Posterior vena cava (tissue), 2 donors: ENCODE data around the gene EDDM13. TPM values are rescaled to one million over a fixed set of nuclear protein-coding genes. Genes with fewer than 3 reads are reported as not detected.
A peak's percentile ranks its signal among the peaks of the same experiment; 100 is the strongest.
"Not testable (repeated sequence)": the region's sequence is repeated elsewhere in the genome, so short reads cannot be mapped to it uniquely, and the experiment has no call there.

Experiments used
- DNase-seq: peaks from one replicate; pipeline ENCODE4 v3.0.0-alpha.2; 2020; ENCODE audit warnings: low spot score
- intact Hi-C, 2 donors: fragments of 100-400 bp; cut with DNase I; formaldehyde crosslinking; loops; one replicate each; pipeline versions ENCODE4 v1.14.1 to v1.14.2; 2022 to 2023
- total RNA-seq, 2 donors: library from RNA; stranded (reverse); fragmentation: NEBNext Ultra II Directional; extraction: Animal tissue kit (Norgen Biotek cat#: 25700); gene quantifications; one replicate each; pipeline ENCODE4 v1.2.1, GENCODE V29; 2021
- donor health status: DM: yes; HTN: yes; CAD: no.
- donor health status: DM: yes; HTN: yes; CAD: no.

The EDDM13 gene
- total RNA-seq, 2 donors from 2014 or later, result not detected

GRCh38 chr19:56290104-56290503 is 17.6 kb downstream of the EDDM13 start:
- no peak for DNase-seq
- intact Hi-C loops, result no loop called here

GRCh38 chr19:56291867-56292266 is 19.3 kb downstream of the EDDM13 start:
- no peak for DNase-seq
- intact Hi-C loops, result no loop called here

DNA sequence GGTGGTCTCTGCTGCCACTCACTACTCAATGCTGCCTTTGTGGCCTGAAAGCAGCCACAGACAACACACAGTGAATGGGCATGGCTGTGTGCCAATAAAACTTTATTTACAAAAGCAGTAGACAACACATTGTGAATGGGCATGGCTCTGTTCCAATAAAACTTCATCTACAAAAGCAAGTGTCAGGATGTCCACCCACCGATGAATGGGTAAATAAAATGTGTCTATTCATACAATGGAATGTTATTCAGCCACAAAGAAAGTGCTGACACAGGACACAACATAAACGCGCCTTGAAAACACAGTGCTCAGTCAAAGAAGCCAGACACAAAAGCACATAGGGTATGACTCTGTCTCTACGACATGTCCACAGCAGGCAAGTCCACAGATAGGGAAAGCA is 22.0 kb downstream of the EDDM13 start:
- no peak for DNase-seq
- intact Hi-C loops, result no loop called here

- intact Hi-C loops, result no loop called here
- DNase-seq, result no peak
Observed at GRCh38 chr19:56295531-56296455, 23.2 kb downstream of the EDDM13 start.

- DNase-seq, result no peak
- intact Hi-C loops, result no loop called here
Observed at GRCh38 chr19:56297010-56297409, 24.5 kb downstream of the EDDM13 start.

GRCh38 chr19:56299688-56300087 is 27.1 kb downstream of the EDDM13 start:
- DNase-seq, result no peak
- intact Hi-C loops, result no loop called here

GRCh38 chr19:56301155-56301554 is 28.6 kb downstream of the EDDM13 start:
- intact Hi-C loops, result loop anchor here in 1 of 2 donors (1.0 kb wide), 1 partner anchor 41 kb away; no protein-coding TSS in a partner anchor
- DNase-seq, result no peak

DNA sequence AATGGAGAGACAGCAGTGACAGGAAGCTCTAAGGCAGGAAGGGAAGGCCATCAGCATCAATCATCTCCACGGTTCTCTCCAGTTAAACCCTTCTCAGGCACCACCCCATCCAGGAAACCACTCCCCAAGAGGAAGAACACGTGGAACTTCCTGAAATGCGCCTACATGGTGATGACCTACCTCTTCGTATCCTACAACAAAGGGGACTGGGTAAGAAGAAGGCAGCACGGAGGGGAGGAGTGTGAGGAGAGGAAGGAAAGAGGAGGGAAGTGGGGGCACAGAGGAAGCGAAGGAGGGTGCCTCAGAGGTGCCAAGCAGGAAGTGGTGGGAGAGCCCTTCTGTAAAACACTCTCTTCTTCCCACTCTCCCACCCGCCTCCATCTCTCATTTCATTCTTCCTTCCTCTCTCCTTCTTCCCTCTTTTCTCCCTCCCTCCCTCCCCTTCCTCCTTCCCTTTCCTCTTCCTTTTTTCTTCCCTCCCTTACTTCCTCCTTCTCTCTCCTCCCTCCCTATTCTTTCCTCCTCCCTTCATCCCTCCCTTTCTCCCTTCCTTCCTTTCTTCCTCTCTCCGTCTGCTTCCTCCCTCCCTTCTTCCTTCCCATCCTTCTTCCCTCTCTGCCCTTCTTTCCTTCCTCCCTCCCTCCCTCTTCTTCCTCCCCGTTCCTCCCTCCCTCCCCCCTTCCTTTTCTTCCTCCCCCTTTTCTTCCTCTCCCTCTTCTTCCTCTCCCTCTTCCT is 29.5 kb downstream of the EDDM13 start:
- no peak for DNase-seq
- intact Hi-C loops, result loop anchor here in 1 of 2 donors (1.0 kb wide), 1 partner anchor 42 kb away; no protein-coding TSS in a partner anchor

DNA sequence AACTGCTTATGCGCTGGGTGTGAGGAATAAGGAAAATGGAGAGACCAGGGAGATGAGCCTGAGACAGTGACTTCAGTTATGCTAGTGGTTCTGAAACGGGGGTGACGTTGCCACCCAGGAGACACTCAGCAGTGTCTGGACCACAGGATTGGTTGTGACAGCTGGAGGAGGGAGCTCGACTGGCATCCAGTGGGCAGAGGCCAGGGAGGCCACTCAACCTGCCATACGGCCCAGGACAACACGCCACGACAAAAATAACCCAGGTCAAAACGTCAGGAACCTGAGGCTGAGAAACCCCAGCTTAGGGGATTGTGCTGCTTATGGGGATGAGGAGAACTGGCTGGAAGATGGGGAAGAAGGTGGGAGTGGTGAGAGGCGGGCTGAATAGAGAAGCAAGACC is 31.7 kb downstream of the EDDM13 start:
- DNase-seq, result no peak
- intact Hi-C loops, result no loop called here

DNA sequence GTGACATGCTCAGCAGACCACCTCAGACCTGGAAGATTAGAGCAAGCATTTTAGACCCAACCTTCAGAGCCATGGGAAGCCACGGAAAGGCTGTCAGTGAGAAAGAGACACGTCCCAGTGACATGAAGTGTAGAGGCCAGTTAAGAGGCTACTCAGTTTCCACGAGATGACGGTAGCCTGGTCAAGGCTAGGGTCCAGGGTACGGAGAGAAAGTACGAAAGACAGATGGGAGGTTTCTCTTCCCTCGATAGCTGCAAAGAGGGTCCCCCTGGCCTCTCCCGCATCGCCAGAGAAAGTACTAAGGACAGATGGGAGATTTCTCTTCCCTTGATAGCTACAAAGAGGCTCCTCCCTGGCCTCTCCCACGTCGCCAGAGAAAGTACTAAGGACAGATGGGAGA is 33.5 kb downstream of the EDDM13 start:
- DNase-seq, result no peak
- intact Hi-C loops, result no loop called here

DNA sequence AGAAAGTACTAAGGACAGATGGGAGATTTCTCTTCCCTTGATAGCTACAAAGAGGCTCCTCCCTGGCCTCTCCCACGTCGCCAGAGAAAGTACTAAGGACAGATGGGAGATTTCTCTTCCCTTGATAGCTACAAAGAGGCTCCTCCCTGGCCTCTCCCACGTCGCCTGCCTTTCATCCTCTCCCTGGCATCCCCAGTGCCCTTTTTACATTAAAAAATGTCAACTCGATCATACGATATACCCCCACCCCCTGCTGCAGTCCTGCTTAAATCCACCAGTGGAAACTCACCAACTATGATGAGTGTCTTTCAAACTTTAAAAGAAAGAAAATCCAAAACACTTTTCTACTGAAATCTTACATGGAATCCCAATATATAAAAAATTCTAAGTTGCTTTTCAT is 34.5 kb downstream of the EDDM13 start:
- DNase-seq, intact Hi-C loops: not testable (repeated sequence)

DNA sequence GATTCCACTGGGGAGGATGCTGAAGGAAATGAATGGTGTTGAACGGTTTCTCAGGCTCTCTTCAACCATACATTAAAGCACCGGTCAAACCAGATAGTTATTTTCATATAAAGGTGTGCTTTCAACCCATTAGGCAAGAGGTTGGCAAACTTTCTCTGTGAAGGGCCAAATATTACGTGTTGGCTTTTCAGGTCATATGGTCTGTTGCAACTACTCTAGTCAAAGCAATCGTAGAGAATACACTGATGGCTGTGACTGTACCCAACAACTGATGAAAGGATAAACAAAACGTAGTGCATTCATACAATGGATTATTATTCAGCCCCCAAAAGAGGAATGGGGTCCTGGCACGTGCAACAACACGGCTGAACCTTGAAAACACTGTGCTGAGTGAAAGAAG is 36.2 kb downstream of the EDDM13 start:
- intact Hi-C loops, result no loop called here
- DNase-seq, result no peak

DNA sequence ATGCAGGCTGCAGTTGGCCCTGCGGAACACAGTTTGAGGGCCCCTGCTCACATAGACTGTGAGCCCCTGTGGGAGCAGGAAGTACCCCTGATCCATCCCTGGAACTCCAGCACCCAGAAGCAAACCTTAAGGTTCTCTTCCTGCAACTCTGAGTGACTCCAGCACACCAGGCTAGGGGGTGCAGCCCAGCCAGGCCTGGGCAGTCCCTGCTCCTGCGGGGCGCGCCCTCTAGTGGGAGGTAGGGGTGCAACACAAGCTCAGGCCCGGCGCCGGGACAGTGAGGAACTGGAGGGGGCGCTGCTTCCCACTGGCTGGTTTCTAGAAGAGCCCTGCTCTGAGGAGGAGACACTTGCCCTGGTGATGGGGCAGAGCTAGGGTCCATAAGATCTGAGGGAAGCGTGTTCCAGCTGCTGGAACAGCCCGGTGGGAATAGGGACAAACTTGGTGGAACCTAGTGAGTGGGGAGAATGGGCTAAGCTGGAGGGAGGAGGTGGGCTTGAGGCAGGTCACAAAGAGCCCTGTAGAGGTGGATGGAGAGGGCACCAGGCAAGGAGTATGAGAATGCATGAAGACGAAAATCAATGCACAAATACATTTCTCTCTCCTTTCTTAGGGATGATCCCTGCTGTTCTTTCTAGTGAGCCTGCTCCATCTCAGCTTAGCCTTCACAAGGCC is 37.1 kb downstream of the EDDM13 start:
- peak; percentile 86 for DNase-seq
- intact Hi-C loops, result no loop called here

DNA sequence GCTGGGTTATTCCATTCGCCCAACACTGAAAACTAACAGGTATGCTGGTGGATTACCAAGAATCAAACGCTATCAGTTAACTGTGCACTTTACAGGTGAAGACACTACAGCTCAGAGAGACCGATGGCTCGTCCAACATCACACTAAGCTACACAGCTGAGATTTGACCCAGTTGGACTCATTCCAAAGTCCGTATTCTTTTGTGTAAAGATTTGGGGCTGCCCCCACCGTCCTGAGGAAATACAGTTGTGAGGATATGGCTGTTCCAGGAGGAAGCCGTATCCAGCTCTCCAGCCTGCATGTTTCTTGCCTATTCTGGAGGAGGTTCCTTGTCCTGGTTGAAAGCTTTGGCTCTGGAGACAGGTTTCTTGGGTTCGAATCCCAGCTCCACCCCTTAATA is 37.9 kb downstream of the EDDM13 start:
- intact Hi-C loops, result no loop called here
- DNase-seq, result no peak

- intact Hi-C loops, result no loop called here
Observed at GRCh38 chr19:56312342-56312741, 39.8 kb downstream of the EDDM13 start.

DNA sequence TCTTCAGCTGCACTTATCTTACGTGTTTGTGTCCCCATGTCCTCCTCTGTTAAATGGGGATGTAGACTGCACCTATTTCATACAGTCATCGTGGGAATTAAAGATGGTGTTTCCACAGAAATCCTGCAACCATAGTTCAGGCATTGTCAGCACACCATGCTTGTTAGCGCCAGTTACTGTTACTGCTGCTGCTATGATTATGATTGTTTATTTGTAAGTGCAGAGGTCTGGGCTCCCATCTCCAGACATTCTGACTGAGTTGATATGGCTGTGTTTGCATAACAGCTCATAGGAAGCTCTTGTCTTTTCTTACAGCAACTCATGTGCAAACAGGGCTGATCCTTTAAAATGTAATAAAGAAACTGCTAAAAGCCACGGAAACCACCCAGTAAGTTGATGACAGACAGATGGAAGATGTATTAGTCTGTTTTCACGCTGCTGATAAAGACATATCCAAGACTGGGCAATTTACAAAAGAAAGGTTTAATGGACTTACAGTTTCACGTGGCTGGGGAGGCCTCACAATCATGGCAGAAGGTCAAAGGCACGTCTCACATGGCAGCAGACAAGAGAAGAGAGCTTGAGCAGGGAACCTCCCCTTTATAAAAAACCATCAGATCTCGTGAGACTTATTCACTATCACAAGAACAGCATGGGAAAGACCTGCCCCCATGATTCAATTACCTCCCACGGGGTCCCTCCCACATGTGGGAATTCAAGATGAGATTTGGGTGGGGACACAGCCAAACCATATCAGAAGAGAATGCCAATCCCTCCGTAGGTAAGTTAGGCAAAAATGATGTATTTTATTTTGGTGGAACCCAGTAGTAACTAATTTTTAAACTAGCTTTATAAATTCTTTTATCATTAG is 40.5 kb downstream of the EDDM13 start:
- no peak for DNase-seq
- intact Hi-C loops, result no loop called here

More at GRCh38 chr19:56312342-56312741, 39.8 kb downstream of the EDDM13 start:
- no peak for DNase-seq

DNA sequence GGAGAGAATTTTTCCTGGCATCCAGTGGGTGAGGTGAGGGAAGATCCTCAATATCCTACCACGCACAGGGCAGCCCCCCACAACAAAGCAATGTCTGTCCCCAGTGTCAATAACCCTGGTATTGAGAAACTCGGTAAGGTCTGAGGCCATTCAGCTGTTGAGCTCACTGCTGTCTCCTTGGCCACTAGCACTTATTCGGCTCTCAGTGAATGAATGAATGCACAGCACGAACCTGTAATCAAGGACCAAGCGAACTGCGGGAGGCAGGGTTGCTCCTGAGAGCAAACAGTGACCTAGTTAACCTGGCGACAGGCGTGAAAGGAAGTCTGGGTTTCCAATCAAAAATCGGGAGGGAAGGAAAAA is 41.5 kb downstream of the EDDM13 start:
- intact Hi-C loops, result no loop called here

GRCh38 chr19:56314381-56315076 is 42.0 kb downstream of the EDDM13 start, which contains the start of gene ZSCAN5A:
Gene ZSCAN5A, minus strand, starts transcription at chr19:56314839. Its CDS starts 89,793 bp downstream, at chr19:56225046.
- intact Hi-C loops, result no loop called here
- DNase-seq, result peak; percentile 99

More for the DNA sequence above, 41.5 kb downstream of the EDDM13 start:
- DNase-seq, result no peak
